WI38 (cell line): Measurements from ENCODE around the gene ACTL7B.

Experiments
- H3K4me3 ChIP-seq: 2 replicates; pipeline ENCODE4 v1.5.1; 2011; ENCODE audit warnings: low read depth, mild to moderate bottlenecking, control low read depth, low read length
- TF ChIP-seq, protein P1 (sequence below): IDR thresholded peaks from 2 replicates; pipeline ENCODE4 v1.5.1; 2012; ENCODE audit warnings: low read depth, mild to moderate bottlenecking, control low read depth, low read length

Gene ACTL7B

GRCh38 chr9:108866001-108866420 is 10.2 kb upstream of the ACTL7B start:
- TF ChIP-seq, protein P1, sequence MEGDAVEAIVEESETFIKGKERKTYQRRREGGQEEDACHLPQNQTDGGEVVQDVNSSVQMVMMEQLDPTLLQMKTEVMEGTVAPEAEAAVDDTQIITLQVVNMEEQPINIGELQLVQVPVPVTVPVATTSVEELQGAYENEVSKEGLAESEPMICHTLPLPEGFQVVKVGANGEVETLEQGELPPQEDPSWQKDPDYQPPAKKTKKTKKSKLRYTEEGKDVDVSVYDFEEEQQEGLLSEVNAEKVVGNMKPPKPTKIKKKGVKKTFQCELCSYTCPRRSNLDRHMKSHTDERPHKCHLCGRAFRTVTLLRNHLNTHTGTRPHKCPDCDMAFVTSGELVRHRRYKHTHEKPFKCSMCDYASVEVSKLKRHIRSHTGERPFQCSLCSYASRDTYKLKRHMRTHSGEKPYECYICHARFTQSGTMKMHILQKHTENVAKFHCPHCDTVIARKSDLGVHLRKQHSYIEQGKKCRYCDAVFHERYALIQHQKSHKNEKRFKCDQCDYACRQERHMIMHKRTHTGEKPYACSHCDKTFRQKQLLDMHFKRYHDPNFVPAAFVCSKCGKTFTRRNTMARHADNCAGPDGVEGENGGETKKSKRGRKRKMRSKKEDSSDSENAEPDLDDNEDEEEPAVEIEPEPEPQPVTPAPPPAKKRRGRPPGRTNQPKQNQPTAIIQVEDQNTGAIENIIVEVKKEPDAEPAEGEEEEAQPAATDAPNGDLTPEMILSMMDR, result no peak
- H3K4me3 ChIP-seq, result no peak overlapping the region

- TF ChIP-seq, protein P1, result no peak
- H3K4me3 ChIP-seq, result no peak overlapping the region
Observed at GRCh38 chr9:108865037-108865436, 9.3 kb upstream of the ACTL7B start.

- TF ChIP-seq, protein P1, result no peak
- H3K4me3 ChIP-seq, result no peak overlapping the region
Observed at GRCh38 chr9:108864446-108864845, 8.7 kb upstream of the ACTL7B start.

DNA sequence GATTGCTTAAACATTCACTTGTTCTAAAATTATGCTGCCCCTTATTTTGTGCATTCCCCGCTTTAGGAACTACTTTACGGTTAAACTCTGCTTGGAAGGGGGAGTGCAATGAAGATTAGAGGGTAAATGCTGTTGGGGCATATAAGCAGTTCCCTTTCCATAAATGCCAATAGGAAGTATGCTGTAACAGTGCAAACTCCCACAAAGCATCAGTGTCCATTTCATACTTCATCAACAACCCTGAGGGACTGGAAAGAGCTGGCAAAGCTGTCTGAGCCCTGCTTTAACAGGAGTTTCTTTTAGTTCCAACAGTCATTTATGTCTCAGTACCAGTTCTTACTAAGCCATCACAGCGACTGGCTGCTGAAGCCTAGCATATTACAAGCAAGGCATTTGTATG is 8.1 kb upstream of the ACTL7B start:
- no peak overlapping the region for H3K4me3 ChIP-seq
- TF ChIP-seq, protein P1, result no peak

GRCh38 chr9:108861997-108862396 is 6.2 kb upstream of the ACTL7B start, which contains the start of gene ACTL7A:
Gene ACTL7A, plus strand, starts transcription at chr9:108862266. Its CDS starts 57 bp downstream, at chr9:108862323.
- TF ChIP-seq, protein P1, result no peak
- no peak within 1 kb of the TSS for H3K4me3 ChIP-seq

DNA sequence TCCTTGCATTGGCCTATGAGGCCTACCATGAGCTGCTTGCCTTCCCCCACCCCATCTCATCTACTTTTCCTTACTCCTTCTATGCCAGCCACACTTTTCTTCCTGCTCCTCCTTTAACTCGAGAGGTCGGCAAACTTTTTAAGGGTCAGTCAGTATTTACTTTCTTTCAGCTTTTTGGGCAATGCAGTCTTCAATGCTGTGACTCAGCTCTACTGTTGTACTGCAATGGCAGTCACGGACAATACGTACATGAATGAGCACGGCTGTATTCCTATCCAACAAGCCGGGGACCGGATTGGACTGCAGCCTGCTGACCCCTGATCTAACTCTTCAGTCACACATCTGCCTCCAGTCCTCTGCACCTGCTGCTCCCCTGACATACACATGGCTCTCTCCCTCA is 5.7 kb upstream of the ACTL7B start:
- TF ChIP-seq, protein P1, result no peak
- no peak overlapping the region for H3K4me3 ChIP-seq

GRCh38 chr9:108860764-108861163 is 5.0 kb upstream of the ACTL7B start:
- TF ChIP-seq, protein P1, result no peak
- no peak overlapping the region for H3K4me3 ChIP-seq
